HG02642 (cell line): ENCODE measurements around the gene JPH3.
"Not testable (repeated sequence)": the region's sequence is repeated elsewhere in the genome, so short reads cannot be mapped to it uniquely, and the experiment has no call there.

Experiments
- ATAC-seq: cut with Tn5 transposase; IDR thresholded peaks from one replicate; pipeline ENCODE4 v1.9.1; 2021; ENCODE audit warnings: mild to moderate bottlenecking; ENCODE audit not compliant: unreplicated experiment, poor library complexity

JPH3 gene

GRCh38 chr16:87726577-87726976 lies 124.3 kb downstream of the JPH3 start:
- not testable (repeated sequence) for ATAC-seq

- ATAC-seq = no peak
Observed at GRCh38 chr16:87727346-87727745, 125.0 kb downstream of the JPH3 start.

- no peak for ATAC-seq
Observed at GRCh38 chr16:87728026-87728425, 125.7 kb downstream of the JPH3 start.

GRCh38 chr16:87729266-87729954 lies 127.1 kb downstream of the JPH3 start:
- no peak for ATAC-seq

- no peak for ATAC-seq
Observed at GRCh38 chr16:87731607-87732006, 129.3 kb downstream of the JPH3 start.

GRCh38 chr16:87733190-87733589 lies 130.9 kb downstream of the JPH3 start:
- no peak for ATAC-seq

- ATAC-seq = no peak
Observed at GRCh38 chr16:87734644-87735043, 132.3 kb downstream of the JPH3 start.

GRCh38 chr16:87735270-87736007 lies 133.1 kb downstream of the JPH3 start:
- ATAC-seq = no peak

- ATAC-seq = no peak
Observed at GRCh38 chr16:87736008-87736382, 133.7 kb downstream of the JPH3 start.

GRCh38 chr16:87739801-87740200 lies 137.5 kb downstream of the JPH3 start:
- no peak for ATAC-seq

GRCh38 chr16:87740441-87740840 lies 138.1 kb downstream of the JPH3 start:
- no peak for ATAC-seq

GRCh38 chr16:87740909-87741424 lies 138.7 kb downstream of the JPH3 start:
- ATAC-seq = no peak

- ATAC-seq = no peak
Observed at GRCh38 chr16:87741700-87742415, 139.6 kb downstream of the JPH3 start.

- no peak for ATAC-seq
Observed at GRCh38 chr16:87742781-87743490, 140.6 kb downstream of the JPH3 start.

- ATAC-seq = no peak
Observed at GRCh38 chr16:87744750-87745514, 142.6 kb downstream of the JPH3 start.

GRCh38 chr16:87746178-87746577 lies 143.9 kb downstream of the JPH3 start:
- no peak for ATAC-seq
